Ishikawa (cell line): Measurements from ENCODE around the gene SYCE3.

ENCODE experiments used
- CEBPB ChIP-seq: IDR thresholded peaks from 2 replicates; pipeline ENCODE4 v1.6.1; 2012
- CREB1 ChIP-seq: IDR thresholded peaks from 2 replicates; pipeline ENCODE4 v1.6.1; 2012; ENCODE audit warnings: low read depth
- EGR1 ChIP-seq: IDR thresholded peaks from 2 replicates; pipeline ENCODE4 v1.6.1; 2012
- EP300 ChIP-seq: IDR thresholded peaks from 2 replicates; pipeline ENCODE4 v1.6.1; 2012; ENCODE audit warnings: borderline replicate concordance
- MAX ChIP-seq: IDR thresholded peaks from 2 replicates; pipeline ENCODE4 v1.6.1; 2012
- RAD21 ChIP-seq: IDR thresholded peaks from 2 replicates; pipeline ENCODE4 v1.6.1; 2012; ENCODE audit warnings: low read depth
- TAF1 ChIP-seq: IDR thresholded peaks from 2 replicates; pipeline ENCODE4 v1.6.1; 2012; ENCODE audit warnings: low read depth, mild to moderate bottlenecking
- YY1 ChIP-seq: IDR thresholded peaks from 2 replicates; pipeline ENCODE4 v1.6.1; 2012; ENCODE audit warnings: low read depth

- no peak; the same call in 1 of the 2 replicates for TF ChIP-seq RAD21
- no peak for TF ChIP-seq MAX
- no peak for TF ChIP-seq CEBPB
- no peak for TF ChIP-seq EP300
- TF ChIP-seq CREB1 = no peak
- no peak for TF ChIP-seq EGR1
- no peak for TF ChIP-seq YY1
- TF ChIP-seq TAF1 = no peak
These were observed 20.7 kb upstream of the SYCE3 start for GRCh38 chr22:50583294-50583861.
